LHCN-M2 (cell line): ENCODE data around the gene ARHGAP27. TPM values are rescaled to one million over a fixed set of nuclear protein-coding genes. Genes with fewer than 3 reads are reported as not detected.
A peak's percentile ranks its signal among the peaks of the same experiment; 100 is the strongest.

ENCODE experiments used
- DNase-seq: peaks from one replicate; pipeline ENCODE4 v3.0.0-alpha.2; 2012; ENCODE audit warnings: low read depth
- total RNA-seq: library from RNA; depleted of rRNA; stranded (reverse); fragments of >200 nt; gene quantifications from 2 replicates; pipeline ENCODE4 v1.2.3, GENCODE V29; 2014

The ARHGAP27 gene
- total RNA-seq, 1 experiment from 2014 or later = 3.0 TPM

DNA sequence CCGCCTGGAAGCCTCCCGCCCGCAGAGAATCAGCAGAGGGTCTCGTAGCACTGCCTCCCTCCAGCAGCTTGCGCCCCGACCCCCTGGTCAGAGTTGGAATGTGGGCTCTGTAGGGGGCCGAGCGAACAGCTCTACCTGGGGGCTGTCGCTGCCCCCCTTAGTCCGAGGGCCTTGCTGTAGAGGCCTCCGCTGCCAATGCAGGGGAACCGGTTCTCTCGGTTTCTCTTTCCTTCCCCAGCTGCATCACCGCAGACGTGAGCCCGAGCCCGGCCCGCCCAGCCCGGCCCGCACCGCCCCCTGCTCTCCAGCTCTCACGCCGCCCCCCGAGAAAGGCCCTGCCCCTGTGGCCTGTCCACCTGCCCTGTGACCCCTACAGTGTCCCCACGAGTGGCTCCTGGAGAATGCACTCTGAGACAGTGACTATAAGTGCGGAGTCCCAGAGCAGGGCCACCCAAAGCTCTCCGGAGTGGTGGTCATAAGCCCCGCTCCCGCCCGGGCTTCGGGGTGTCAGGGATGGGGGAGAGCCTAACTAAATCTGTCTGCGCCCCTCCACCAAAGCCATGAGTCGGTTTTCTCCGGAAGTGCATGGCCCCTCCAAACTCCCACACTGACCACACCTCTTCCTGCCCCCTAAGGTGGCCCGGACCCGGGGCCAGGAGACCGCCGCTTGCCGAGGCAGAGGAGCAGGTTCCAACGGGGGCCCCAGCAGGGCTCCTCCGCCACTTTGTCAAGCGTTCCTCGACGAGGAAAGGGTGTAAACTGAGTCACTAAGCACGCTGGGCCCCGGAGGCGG is 1.7 kb downstream of the ARHGAP27 start:
- DNase-seq = no peak

DNA sequence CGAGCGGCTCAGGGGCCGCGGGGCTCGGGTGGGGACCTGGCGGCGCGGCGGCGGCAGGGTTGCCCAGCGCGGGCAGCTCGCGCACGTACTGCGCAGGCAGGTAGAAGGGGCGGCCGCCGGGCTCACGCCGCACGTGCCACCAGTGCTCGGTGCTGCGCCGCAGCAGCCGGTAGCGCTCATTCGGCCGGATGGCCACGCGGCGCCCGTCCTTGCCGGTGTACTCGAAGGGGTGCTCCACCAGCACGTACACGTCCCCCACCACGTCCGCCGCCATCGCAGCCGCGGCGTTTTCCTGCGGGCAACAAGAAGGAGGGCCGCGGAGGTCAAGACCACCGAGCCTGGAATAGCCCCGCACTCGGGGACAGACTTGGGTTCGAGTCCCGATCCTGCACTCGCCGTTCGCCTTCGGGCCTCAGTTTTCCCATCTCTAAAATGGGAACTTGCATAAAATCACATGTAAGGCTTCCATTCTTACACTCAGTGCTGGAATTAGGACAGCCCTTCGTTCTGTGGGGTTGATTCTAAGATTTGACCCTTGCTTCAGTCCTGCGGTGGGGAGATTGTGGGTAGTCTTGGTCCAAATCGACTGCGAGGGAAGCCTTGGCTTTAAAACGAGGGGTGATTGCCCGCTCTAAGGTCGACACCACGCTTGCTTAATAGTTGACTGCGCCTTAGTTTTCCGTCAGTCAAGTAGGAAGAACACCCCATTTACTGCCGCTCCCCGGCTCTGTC is 2.5 kb downstream of the ARHGAP27 start:
- DNase-seq = no peak

DNA sequence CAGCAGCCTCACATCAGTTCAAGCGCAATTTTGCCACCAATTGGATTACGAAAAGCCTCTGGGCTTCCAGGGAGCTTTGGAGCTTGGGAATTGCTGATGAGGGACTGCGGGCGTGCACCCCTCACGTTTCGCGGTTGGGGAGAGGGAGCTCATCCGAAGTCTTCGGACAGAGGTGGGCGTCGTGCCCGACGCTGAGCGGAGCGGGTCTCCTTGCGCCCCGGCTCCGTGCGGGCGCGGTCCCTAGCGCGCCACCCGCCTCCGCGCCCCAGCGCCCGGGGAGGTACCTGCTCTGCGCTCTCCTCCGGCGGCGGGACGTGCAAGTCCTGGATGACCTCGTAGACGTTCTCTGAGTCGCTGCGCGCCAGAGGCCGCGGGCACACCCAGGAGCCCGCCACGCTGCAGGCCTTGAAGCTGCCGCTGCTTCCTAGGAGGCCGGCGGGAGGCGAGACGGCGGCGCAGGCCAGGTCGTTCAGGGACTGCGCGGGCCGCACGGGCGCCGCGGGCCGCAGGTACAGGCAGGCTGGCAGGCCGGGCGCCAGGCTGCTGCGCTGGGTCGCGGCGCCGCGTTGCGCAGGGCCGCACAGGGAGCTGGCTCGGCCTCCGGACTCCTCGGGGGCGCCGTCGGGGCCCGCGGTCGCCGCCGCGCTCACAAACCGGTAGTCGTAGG is 3.2 kb downstream of the ARHGAP27 start:
- no peak for DNase-seq

DNA sequence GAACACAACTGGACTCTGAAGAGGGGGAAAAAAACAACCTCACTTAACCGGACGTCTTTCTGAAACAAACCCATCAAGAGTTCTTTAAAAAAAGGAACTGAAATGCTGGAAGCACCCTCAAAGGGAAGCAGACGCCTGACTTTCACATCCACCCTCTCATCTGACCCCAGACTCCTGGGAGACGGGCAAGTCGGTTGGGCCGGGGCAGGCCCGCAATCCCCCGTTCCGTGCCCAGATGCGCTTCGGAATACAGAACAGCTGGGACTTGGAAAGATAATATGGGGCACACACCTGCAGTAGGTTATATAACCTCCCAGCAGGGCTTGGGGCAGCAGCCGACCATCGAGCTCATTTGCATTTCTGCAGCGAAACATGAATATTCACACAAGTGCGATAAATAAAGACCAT is 3.7 kb downstream of the ARHGAP27 start:
- DNase-seq = no peak

DNA sequence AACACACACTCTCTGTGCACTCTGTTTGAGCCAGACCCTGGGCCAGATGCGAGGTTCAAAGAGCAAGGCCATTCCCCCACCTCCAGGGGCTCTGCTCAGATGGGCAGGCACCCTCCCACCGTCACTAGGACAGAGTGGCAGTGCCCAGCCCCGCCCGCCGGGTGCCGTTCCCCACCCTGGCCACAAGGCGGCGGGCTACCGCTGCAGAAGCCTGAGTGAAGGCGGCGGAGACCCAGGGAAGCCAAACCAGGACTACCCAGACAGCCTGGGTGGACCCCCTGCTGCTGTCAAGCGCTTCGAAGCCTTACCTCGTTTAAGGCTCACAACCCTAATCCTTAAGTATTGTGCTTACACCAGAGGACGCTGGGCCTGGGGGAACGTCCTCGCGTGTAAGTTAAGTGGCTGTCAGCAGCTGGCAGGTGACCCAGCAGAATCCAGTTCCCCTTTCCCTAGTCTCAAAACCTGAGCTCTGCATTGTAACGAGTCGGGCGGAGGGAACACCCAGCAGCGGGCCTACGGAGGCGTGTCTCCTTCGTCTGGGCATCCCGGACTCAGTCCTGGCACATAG is 4.5 kb downstream of the ARHGAP27 start:
- peak; percentile 51 for DNase-seq

DNA sequence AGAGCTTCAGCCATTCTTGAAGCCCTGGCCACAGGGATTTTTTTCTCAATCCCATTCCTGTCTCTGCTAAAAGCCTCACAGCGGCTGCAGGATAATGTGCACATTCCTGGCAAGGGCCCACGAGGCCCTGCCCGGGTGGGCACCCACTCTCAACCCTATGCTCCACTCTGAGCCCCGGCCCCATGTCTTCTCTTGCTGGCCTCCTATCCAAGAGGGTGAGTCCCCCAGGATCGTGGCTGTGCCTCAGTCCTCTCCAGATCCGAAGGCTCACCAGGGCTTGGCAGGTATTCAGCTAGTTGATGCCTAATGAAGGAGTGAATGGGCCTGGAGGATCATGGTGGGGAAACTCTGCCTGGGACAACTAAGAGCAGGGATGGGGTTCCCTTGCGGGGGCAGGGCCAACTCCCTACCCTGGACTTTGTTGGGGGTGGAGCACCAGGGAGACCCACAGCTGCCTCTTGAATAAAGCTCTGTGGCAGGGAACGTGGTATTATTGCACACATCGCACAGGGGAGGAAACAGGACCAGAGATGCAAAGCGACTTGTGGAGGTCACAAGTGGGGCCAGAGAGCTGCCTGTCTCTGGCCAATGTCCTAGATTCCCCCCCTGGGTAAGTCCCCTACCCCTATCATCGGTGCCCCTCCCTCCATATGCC is 5.4 kb downstream of the ARHGAP27 start:
- DNase-seq = no peak

DNA sequence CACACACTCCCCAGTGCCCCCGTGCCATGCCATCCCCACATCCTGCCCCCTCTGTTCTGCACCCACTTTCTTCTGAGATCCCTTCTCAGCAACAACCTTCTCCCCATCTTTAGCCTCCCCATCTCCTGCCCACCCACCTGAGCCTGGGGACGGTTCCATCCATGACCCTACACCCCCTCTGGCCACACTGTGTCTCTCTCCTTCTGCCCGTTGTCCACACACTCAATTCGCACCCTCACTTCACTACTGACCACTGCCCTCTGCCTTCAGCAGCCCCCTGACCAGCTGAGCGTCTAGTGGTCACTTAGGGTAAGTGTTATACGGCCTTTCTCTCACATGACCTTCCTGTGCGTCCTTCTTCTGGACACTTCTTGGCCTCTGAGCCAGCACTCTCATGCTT is 6.1 kb downstream of the ARHGAP27 start:
- DNase-seq = no peak

DNA sequence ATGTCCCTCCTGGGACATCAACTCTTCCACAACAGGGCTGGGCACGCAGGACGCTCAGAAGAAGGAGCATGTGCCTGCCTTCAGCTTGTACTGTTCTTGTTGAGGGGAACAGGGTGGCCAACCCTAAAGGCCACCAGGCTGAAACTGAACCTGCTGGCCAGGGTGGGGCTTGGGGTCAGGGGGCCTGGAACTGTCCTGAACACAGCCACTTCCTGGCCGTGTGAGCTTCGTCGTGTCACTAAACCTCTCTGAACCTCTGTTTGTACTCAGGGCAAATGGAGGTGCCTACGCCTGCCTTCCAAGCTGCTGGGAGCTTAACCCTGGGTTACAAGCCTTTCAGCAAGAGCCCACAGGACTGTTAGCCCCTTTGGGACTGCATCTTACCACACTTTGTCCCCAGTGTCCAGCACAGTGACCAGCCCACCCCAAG is 6.7 kb downstream of the ARHGAP27 start:
- DNase-seq = no peak

DNA sequence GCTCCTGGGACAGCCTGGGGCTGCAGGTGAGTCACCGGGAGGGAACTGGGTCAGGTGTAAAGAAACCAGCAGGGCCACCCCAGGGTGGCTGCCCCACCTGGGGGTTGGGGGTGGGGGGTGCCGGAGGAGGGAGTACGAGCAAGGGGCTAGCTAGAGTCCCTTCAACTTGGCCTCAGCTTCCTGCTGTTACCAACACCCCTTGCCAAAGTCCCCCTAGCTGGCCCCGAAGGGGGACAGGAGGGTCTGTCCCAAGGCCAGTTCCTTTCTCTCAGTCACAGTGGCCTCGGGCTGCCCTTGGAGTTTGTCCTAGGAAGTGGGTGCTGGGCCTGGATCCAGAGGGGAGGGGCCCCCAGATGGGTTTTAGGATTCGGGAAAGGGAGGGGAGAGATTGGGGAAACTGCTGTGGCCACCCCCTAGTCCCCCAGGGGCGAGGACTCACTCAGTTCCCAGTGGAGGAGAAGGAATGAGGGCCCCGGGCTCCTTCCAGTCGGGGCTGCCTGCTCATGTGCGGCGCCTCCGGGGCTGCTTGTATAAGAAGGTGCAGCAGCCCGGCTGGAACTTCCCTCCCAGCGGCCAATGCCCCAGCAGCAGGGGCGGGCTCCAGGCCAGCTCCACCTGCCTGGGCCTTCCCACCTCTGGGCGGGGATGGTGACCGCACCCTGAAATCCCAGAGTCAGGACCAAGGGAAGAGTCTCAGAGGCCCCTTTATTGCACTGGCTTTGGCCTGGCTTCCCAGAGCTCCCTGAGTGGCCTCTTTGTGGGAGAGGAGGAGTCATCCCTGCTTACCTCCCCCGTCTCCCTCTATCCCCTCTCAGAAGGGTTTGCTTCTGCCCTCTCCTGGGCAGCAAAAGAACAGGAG is 7.3 kb downstream of the ARHGAP27 start:
- DNase-seq = peak; percentile 49

DNA sequence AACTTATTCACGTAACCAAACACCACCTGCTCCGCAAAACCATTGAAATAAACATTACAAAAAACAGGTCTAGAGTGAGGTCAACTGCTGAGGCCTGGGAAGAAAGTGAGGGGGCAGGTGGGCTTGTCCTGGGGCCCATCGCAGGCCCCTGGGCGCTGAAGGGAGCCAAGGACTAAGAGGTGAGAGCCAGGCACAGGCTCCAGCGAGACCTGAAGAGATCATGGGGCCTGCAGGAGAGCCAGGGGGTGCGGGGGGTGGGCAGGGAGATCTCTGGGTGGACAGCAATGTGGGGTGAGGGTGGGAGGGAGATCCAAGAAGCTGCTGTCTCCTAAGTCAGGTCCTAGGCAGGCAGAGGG is 7.9 kb downstream of the ARHGAP27 start:
- no peak for DNase-seq

DNA sequence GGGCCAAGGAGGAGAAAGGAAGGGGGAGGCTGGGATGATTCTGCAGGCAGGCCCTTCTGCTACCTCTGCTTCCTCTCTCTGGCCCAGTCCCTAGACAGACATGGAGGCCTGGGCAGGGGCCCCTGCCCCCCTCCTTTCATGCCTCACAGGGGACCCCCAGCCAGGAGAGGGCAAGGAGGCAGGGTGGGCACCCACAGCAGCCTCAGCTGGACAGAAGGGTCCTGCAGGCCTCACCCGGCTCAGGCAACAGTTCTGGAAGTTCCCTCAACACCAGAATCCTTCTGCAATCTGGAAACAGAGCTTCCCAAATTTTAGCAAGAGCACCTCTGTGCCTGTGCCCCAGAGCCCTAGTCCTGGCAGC is 8.7 kb downstream of the ARHGAP27 start:
- no peak for DNase-seq

DNA sequence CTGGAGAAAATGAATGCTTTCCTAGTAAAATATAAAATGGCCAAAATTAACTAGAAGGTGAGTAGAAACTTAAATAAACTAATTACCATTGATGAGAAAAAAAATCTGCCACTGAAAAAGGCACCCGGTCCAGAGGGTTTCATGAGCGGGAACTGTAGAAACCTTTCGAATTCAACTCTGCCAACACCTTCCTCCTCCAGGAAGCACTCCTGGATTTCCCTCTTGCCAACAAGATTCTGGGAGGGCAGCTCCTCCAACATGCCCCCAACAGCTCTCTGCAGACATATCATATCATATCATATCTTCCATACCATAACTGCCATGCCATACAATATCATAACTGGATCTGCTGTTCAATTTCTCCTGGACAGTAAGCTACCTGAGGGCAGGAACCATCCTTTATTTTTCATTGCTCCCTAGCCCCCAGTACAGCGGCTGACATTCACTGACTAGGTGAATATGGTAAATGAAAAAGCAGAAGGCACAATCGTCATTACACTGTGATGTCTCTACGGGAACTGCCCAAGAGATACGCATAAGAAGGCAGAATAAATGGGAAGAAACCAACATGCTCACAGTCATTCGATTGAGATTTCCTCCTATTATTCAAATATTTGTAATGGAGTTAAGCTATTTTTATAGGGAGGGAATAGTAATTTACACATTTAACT is 9.2 kb downstream of the ARHGAP27 start:
- no peak for DNase-seq

DNA sequence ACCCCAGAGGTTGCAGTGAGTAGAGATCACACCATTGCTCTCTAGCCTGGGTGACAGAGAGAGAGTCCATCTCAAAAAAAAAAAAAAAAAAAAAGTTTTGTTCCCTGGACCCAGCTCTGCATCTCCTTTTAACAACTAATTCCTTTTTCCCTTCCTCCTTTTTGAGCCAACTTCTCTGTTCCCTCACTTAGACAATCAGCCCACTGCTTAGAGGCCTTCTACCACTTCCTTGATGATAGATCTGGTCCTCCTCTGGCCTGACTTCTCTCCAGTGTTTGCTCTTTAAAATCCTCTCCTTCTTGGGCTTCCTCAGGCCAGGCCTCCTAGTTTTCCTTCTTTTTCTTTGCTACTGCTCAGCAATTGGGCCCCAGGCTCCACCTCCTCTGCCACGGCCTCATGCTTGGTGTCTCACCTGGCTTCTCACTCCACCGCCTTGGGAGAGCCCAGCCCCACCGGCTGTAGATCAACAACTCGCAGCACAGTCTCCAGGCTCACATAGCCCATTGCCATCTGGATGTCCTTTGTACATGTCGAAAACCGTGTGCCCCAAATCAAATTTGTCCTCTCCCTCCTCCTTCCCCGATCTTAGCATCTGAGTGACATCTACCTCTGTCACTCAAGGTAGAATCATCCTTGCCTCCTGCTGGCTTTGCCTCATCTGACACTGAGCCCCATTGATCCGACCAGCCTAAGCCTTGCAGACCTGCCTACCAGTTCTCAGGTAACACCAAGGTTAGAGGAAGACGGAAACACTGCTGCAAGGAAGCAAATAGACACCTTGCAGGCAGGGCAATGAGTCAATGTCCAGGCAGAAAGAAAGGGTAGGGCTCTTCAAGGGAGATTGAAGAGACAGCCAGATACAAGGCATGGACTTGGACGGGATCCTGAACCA is 17.4 kb downstream of the ARHGAP27 start:
- DNase-seq = no peak

DNA sequence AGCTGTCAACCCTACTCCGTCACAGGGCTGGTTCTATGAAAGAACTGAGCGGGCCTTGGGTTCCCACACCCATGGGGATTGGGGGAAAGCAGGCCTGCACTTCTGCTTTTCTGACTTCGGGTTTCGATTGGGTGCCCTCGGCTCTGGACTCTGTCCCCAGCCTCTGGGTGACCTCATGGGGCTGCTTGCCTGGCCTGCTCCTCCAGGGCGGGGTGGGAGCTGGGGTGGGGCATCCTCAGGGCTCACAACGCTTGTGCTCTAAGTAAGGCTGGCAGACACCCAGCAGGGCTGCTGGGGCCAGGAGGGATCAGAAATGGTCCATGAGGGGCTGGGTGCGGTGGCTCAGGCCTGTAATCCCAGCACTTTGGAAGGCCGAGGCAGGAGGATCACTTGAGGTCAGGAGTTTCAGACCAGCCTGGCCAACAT is 19.2 kb downstream of the ARHGAP27 start:
- DNase-seq = no peak

DNA sequence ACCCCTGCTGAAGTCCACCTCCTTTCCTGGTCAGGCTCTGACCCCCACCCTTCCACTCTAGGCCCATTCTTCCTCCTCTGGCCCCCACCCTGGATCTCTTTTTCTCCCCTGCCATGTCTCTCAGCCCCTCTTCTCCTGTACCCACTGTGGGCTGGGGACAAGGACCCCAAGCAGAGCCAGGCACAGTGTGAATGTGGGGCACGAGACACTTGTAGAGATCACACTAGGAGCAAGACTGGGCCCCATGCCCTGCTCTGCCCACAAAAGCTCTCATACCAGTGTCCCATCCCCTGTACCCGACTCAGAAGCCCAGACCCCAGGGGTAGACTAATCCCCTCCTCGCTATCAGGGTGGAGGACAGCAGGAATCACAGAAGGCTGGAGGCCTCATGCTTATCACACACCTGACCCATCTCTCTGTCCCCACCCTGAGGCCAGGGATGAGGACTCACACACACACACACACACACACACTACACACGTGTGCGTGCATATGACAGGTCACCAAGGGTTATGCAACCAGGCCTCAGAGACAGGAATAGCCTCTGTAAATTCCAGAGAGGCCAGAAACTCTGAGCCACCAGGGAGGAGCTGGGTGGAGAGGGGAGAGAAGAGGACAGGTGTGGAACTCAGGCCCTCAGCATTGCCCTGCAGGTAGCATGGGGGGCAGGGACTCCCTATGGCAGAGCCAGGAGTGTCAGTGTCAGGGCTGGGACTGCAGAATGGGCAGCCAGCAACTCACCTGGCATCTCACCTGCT is 21.1 kb downstream of the ARHGAP27 start:
- no peak for DNase-seq

DNA sequence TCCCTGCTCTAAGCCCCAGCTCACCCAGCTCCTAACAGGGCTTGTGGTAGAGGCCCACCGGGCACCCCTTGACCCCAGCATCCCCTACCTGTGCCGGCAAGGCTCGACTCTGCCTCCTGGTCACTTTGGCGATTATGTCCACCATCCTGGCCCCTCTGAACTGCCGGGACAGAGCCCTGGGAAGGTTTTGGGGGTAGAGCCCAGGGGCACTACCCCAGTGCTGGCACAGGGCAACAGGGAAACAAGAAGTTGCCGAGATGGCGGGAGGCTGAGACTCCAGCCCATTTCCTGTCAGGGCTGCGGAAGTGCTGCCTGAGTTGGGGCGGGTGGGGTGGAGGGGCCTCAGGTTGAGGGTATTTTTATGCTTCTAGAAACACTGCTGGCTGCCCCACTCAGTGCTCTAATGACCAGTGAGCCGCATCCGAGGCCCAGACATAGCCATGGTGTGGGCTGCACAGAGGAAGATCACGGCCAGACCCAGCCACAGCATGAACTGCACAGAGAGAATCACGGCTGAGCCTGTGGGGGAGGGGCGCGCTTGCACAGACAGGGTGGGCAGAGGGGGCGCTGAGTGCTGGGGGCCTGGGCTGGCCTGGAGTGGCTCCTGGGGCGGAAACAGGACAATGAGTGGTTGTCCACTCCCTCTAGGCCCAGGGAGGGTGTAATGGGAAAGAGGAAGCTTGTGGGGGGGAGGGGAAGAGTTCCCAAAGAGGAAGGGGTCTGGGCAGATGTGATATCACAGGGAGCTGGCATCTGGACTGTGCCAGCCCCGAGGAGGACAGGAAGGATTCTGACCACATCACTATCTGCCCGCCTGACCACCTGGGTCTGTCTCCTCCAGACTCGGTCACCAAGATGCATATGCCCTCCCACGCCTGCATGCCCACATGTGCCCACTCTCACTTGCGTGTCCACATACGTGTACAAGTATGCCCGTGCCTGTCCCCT is 22.3 kb downstream of the ARHGAP27 start:
- no peak for DNase-seq

DNA sequence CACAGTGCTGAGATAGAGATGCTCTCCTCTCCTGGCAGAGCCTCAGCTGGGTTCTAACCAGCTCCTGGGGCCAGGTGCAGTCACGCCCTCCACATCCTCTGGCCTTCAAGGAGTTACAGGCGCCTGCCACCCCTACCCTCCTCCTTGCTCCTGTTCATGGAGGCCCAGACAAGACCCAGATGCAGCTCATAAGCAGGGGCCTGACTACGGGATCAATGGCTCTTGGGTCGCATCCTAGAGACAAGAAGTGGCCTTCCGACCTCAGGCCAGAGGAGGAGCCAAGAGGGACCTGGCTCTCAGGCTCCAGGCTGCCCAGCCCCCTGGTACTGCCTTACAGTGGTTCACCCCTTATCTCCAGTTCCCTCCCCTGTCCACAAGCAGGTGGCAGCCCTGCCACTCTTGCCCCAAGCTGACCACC is 23.0 kb downstream of the ARHGAP27 start:
- no peak for DNase-seq
